GM19452 (cell line): ENCODE data around the gene CCDC83.

Experiments used
- ATAC-seq: cut with Tn5 transposase; IDR thresholded peaks from one replicate; pipeline ENCODE4 v1.9.1; 2021; ENCODE audit not compliant: unreplicated experiment

The CCDC83 gene

GRCh38 chr11:85855341-85855656 lies at the start of gene CCDC83:
TSS of gene CCDC83 (plus strand) at chr11:85855383. CDS start at chr11:85865124, 9,741 bp downstream.
- no peak for ATAC-seq

- no peak for ATAC-seq
These were observed 49.8 kb upstream of the CCDC83 start for GRCh38 chr11:85805387-85805786.

GRCh38 chr11:85806016-85806415 lies 49.2 kb upstream of the CCDC83 start:
- no peak for ATAC-seq

- ATAC-seq, result no peak
These were observed 48.3 kb upstream of the CCDC83 start for GRCh38 chr11:85806876-85807275.

GRCh38 chr11:85809191-85809590 lies 46.0 kb upstream of the CCDC83 start:
- ATAC-seq, result peak; percentile 49

GRCh38 chr11:85809863-85810262 lies 45.3 kb upstream of the CCDC83 start:
- no peak for ATAC-seq

GRCh38 chr11:85810521-85810870 lies 44.7 kb upstream of the CCDC83 start:
- peak; percentile 3 for ATAC-seq

GRCh38 chr11:85810871-85811611 lies 44.1 kb upstream of the CCDC83 start, which contains the start of gene SYTL2:
TSS of gene SYTL2 (minus strand) at chr11:85811141. CDS start at chr11:85757725, 53,416 bp downstream.
- ATAC-seq, result peak; percentile 89

- no peak for ATAC-seq
These were observed 43.6 kb upstream of the CCDC83 start for GRCh38 chr11:85811624-85812023.

- ATAC-seq, result no peak
These were observed 41.5 kb upstream of the CCDC83 start for GRCh38 chr11:85813721-85814120.

GRCh38 chr11:85815186-85815931 lies 39.8 kb upstream of the CCDC83 start:
- no peak for ATAC-seq

GRCh38 chr11:85819441-85819840 lies 35.7 kb upstream of the CCDC83 start:
- no peak for ATAC-seq

- ATAC-seq, result no peak
These were observed 33.5 kb upstream of the CCDC83 start for GRCh38 chr11:85821636-85822035.

- ATAC-seq, result no peak
These were observed 32.4 kb upstream of the CCDC83 start for GRCh38 chr11:85822814-85823213.

- ATAC-seq, result no peak
These were observed 31.4 kb upstream of the CCDC83 start for GRCh38 chr11:85823816-85824215.

- ATAC-seq, result no peak
These were observed 29.6 kb upstream of the CCDC83 start for GRCh38 chr11:85825616-85826015.

- ATAC-seq, result peak; percentile 55
These were observed 28.9 kb upstream of the CCDC83 start for GRCh38 chr11:85826116-85826855.

GRCh38 chr11:85827748-85828639 lies 27.2 kb upstream of the CCDC83 start:
- no peak for ATAC-seq

GRCh38 chr11:85828640-85828978 lies 26.6 kb upstream of the CCDC83 start:
- ATAC-seq, result no peak

GRCh38 chr11:85829172-85829571 lies 26.0 kb upstream of the CCDC83 start:
- ATAC-seq, result no peak

GRCh38 chr11:85831050-85831449 lies 24.1 kb upstream of the CCDC83 start:
- no peak for ATAC-seq
